Measurements from ENCODE around the gene LKAAEAR1. TPM values are rescaled to one million over a fixed set of nuclear protein-coding genes. Genes with fewer than 3 reads are reported as not detected.

LKAAEAR1 gene
- not detected in 2 replicates for total RNA-seq

GRCh38 chr20:64083804-64084684, at the start of gene LKAAEAR1:
Gene LKAAEAR1, minus strand, starts transcription at chr20:64084398. Its CDS starts 179 bp downstream, at chr20:64084219.

GRCh38 chr20:64106981-64107735, 23.0 kb upstream of the LKAAEAR1 start, which contains the start of gene NPBWR2:
Gene NPBWR2, minus strand, starts transcription at chr20:64107565. Its CDS starts 734 bp downstream, at chr20:64106831.

DNA sequence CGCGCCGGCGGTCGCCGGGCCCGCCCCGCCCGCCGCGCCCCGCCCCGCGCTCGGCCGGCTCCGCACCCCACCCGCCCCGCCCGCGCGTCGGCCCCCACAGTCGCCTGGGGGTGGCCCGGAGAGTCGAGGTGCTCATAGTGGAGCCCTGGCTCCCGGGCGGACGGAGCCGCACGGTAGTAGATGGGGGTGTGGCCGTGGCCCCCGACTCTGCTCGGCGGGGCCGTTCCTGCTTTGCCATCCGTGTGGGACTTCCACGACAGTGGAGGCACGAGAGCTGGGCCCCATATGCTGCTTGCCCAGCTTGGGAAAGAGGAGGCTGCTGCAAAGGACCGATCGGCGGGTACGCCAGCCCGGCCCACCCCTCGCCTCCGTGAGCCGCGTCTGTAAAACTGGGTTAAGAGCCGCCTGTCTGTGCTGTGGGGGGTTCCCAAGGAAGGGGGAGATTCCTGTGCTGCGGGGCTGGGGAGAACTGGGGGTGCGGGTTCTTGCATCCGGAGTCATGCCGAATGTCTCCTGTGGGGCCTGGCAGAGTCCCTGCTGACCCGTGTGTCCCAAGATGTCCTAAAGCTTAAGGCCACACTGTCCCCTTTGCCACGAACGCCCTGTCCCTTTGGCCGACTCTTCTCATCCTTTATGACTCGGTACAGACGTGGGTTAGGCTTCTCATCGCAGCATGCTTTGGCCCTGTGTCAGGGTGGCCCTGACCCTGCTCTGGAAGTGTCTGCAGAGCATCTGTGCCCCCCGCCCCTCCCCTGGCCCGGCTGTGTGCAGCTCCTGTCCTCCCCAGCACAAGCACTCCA, 4.0 kb downstream of the LKAAEAR1 start, which contains the start of gene OPRL1:
Gene OPRL1, plus strand, starts transcription at position 70 of the 800 bp plus-strand sequence. CDS start 12,639 bp downstream, outside the sequence.

GRCh38 chr20:64079273-64080012, 4.8 kb downstream of the LKAAEAR1 start, which contains the start of gene RGS19:
Gene RGS19, minus strand, starts transcription at chr20:64079518. Its CDS starts 2,632 bp downstream, at chr20:64076886.

GRCh38 chr20:64062596-64063388, 21.4 kb downstream of the LKAAEAR1 start, which contains the start of gene TCEA2:
Gene TCEA2, plus strand, starts transcription at chr20:64063198. Its CDS starts 115 bp downstream, at chr20:64063313.

DNA sequence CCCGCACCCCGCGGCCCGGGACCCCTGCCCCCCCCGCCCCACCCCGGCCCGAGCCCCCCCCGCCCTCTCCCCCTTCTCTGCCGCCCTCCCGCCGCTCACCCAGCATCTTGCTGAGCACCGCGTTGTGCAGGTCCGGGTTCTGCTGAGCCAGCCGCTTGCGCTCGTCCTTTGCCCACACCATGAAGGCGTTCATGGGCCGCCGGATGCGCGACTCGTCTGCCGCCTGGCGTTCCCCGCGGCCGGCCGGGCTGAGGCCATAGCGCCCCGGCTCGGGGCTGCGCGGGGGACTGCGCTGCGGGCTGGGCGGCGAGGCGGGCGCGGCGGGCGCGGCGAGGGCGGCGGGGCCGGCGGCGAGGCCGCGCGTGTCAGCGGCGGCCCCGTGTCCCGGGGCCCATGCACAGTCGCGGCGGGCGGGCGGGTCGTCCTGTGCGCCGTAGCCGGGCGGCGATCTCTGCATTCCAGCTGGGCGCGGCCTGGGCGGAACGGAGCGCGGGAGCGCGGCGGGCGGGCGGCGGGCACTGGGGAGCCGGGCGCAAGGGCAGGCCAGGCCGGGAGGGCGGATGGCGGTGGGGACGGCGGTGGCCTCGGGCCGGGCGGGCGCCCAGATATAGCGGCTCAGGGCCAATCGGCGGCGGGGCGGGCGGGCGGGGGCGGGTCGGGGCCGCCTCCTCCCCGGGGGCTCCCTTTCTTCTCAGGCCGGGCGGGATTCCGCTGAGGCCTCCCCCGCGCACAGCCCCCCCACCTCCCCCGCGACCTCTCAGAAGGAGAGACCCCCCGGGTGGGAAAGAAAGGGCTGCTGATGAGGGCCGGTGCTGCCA, 34.9 kb downstream of the LKAAEAR1 start, which contains the start of gene SOX18:
Gene SOX18, minus strand, starts transcription at position 580 of the 818 bp plus-strand sequence. Its CDS starts 123 bp downstream, at position 457.

GRCh38 chr20:64035933-64036345, 48.3 kb downstream of the LKAAEAR1 start, which contains the start of gene C20orf204:
Gene C20orf204, plus strand, starts transcription at chr20:64036182. Its CDS starts 142 bp downstream, at chr20:64036324.

Other genes starting within 250 kb of the LKAAEAR1 start
- not detected in 2 replicates for gene ABHD16B, start 222.9 kb downstream of the LKAAEAR1 start, total RNA-seq
- gene TPD52L2, start 219.1 kb downstream of the LKAAEAR1 start, total RNA-seq = 83.8 and 132 TPM in 2 replicates
- gene DNAJC5, start 189.3 kb downstream of the LKAAEAR1 start, total RNA-seq = 40.2 and 42.1 TPM in 2 replicates
- 18.7 and 23.4 TPM in 2 replicates for gene UCKL1, start 128.0 kb downstream of the LKAAEAR1 start, total RNA-seq
- 6.3 and 10.7 TPM in 2 replicates for gene ZNF512B, start 114.5 kb downstream of the LKAAEAR1 start, total RNA-seq
- 1.3 and 4.0 TPM in 2 replicates for gene SAMD10, start 104.8 kb downstream of the LKAAEAR1 start, total RNA-seq
- 39.2 and 55.0 TPM in 2 replicates for gene PRPF6, start 103.3 kb downstream of the LKAAEAR1 start, total RNA-seq
- 0.13 and 2.0 TPM in 2 replicates for gene C20orf204, start 48.2 kb downstream of the LKAAEAR1 start, total RNA-seq
- 0.13 and 2.4 TPM in 2 replicates for gene SOX18, start 34.8 kb downstream of the LKAAEAR1 start, total RNA-seq
- 20.3 and 28.1 TPM in 2 replicates for gene TCEA2, start 21.2 kb downstream of the LKAAEAR1 start, total RNA-seq
- gene RGS19, start 4.9 kb downstream of the LKAAEAR1 start, total RNA-seq = 9.5 and 14.1 TPM in 2 replicates
- gene OPRL1, start 4.3 kb downstream of the LKAAEAR1 start, total RNA-seq = 1.2 and 1.4 TPM in 2 replicates
- not detected in 2 replicates for gene NPBWR2, start 23.2 kb upstream of the LKAAEAR1 start, total RNA-seq
- not detected in 2 replicates for gene MYT1, start 80.1 kb upstream of the LKAAEAR1 start, total RNA-seq
- 25.6 and 63.4 TPM in 2 replicates for gene PCMTD2, start 171.3 kb upstream of the LKAAEAR1 start, total RNA-seq

All from epithelial cell of alveolus of lung (primary cell).